HEK293 (cell line): ENCODE data around the gene TP53I3.

Experiments used
- CTCF ChIA-PET: fragments of 350-600 bp; formaldehyde crosslinking; extraction: SDS; loops from one replicate; lab custom pipeline; 2021; ENCODE audit warnings: antibody characterized with exemption; lab: Yijun Ruan, JAX
- POLR2A ChIA-PET: fragments of 300-600 bp; formaldehyde crosslinking; extraction: SDS; loops from one replicate; lab custom pipeline; 2020; ENCODE audit warnings: antibody characterized with exemption, inconsistent platforms; lab: Yijun Ruan, JAX
- H3K27ac ChIP-seq: fragments of 200-500 bp; sonication (Bioruptor generic); 2 replicates; pipeline ENCODE4 v1.5.1; 2014; ENCODE audit warnings: low read depth, low read length, control low read depth, inconsistent platforms; ENCODE audit errors: extremely low read depth
- H3K36me3 ChIP-seq, 2 experiments: fragments of 200-500 bp in 1 of 2; sonication (Bioruptor generic) in 1 of 2; 1 replicate in 1 of 2; 2 replicates in 1 of 2; pipeline ENCODE4 v1.5.1; 2014 to 2017; ENCODE audit warnings: inconsistent platforms in 2 of 2, low read length in 2 of 2; ENCODE audit not compliant: control insufficient read depth in 2 of 2, insufficient read depth in 1 of 2
- H3K4me1 ChIP-seq: fragments of 200-500 bp; sonication (Bioruptor generic); 2 replicates; pipeline ENCODE4 v1.5.1; 2014; ENCODE audit warnings: mild to moderate bottlenecking, low read length, inconsistent platforms; ENCODE audit not compliant: control insufficient read depth, insufficient read depth
- H3K4me3 ChIP-seq: 2 replicates; pipeline ENCODE4 v1.5.1; 2011; ENCODE audit warnings: low read depth, mild to moderate bottlenecking, control low read depth, low read length, moderate library complexity
- H3K9me3 ChIP-seq: fragments of 200-500 bp; sonication (Bioruptor generic); 2 replicates; pipeline ENCODE4 v1.5.1; 2014; ENCODE audit warnings: low read depth, low read length, inconsistent platforms; ENCODE audit not compliant: control insufficient read depth, insufficient read depth
- GLIS2 ChIP-seq: fragments of 450-650 bp; formaldehyde crosslinking; IDR thresholded peaks from 2 replicates; pipeline ENCODE4 v1.5.1; 2016; ENCODE audit warnings: missing biosample characterization, missing genetic modification characterization
- KLF1 ChIP-seq: fragments of 450-650 bp; formaldehyde crosslinking; IDR thresholded peaks from 2 replicates; pipeline ENCODE4 v1.5.1; 2016; ENCODE audit warnings: missing biosample characterization, missing genetic modification characterization
- KLF9 ChIP-seq: fragments of 450-650 bp; formaldehyde crosslinking; IDR thresholded peaks from 2 replicates; pipeline ENCODE4 v1.5.1; 2016; ENCODE audit warnings: missing biosample characterization, missing genetic modification characterization, low read depth
- MYNN ChIP-seq: fragments of 450-650 bp; formaldehyde crosslinking; IDR thresholded peaks from 2 replicates; pipeline ENCODE4 v1.5.1; 2016; ENCODE audit warnings: missing biosample characterization, missing genetic modification characterization, borderline replicate concordance
- PATZ1 ChIP-seq: fragments of 450-650 bp; formaldehyde crosslinking; IDR thresholded peaks from 2 replicates; pipeline ENCODE4 v1.5.1; 2016; ENCODE audit warnings: missing biosample characterization, missing genetic modification characterization
- PRDM1 ChIP-seq: fragments of 450-650 bp; formaldehyde crosslinking; IDR thresholded peaks from 2 replicates; pipeline ENCODE4; 2016; ENCODE audit warnings: missing biosample characterization, missing genetic modification characterization
- PRDM4 ChIP-seq: fragments of 450-650 bp; formaldehyde crosslinking; IDR thresholded peaks from 2 replicates; pipeline ENCODE4 v1.5.1; 2017; ENCODE audit warnings: missing biosample characterization, missing genetic modification characterization
- SP3 ChIP-seq: fragments of 450-650 bp; formaldehyde crosslinking; IDR thresholded peaks from 2 replicates; pipeline ENCODE4 v1.5.1; 2016; ENCODE audit warnings: missing biosample characterization, missing genetic modification characterization
- ZFP69B ChIP-seq: fragments of 450-650 bp; formaldehyde crosslinking; IDR thresholded peaks from 2 replicates; pipeline ENCODE4 v1.5.1; 2016; ENCODE audit warnings: missing biosample characterization, missing genetic modification characterization
- ZNF18 ChIP-seq: fragments of 450-650 bp; formaldehyde crosslinking; IDR thresholded peaks from 2 replicates; pipeline ENCODE4 v1.5.1; 2016; ENCODE audit warnings: missing biosample characterization, missing genetic modification characterization
- ZNF324 ChIP-seq: fragments of 450-650 bp; formaldehyde crosslinking; IDR thresholded peaks from 2 replicates; pipeline ENCODE4 v1.5.1; 2016; ENCODE audit warnings: missing biosample characterization, missing genetic modification characterization
- ZNF335 ChIP-seq: fragments of 450-650 bp; formaldehyde crosslinking; conservative IDR thresholded peaks from 2 replicates; pipeline ENCODE4 v1.5.1; 2016; ENCODE audit warnings: missing biosample characterization, missing genetic modification characterization
- ZNF341 ChIP-seq: fragments of 450-650 bp; formaldehyde crosslinking; IDR thresholded peaks from 2 replicates; pipeline ENCODE4; 2016; ENCODE audit warnings: low read depth, missing biosample characterization, missing genetic modification characterization
- ZNF510 ChIP-seq: fragments of 450-650 bp; formaldehyde crosslinking; IDR thresholded peaks from 2 replicates; pipeline ENCODE4 v1.5.1; 2018; ENCODE audit warnings: mild to moderate bottlenecking, missing genetic modification characterization, missing biosample characterization; ENCODE audit not compliant: insufficient replicate concordance
- ZNF600 ChIP-seq: fragments of 450-650 bp; formaldehyde crosslinking; IDR thresholded peaks from 2 replicates; pipeline ENCODE4 v1.5.1; 2016; ENCODE audit warnings: missing biosample characterization, missing genetic modification characterization
- ZNF664 ChIP-seq: fragments of 450-650 bp; formaldehyde crosslinking; IDR thresholded peaks from 2 replicates; pipeline ENCODE4 v1.5.1; 2016; ENCODE audit warnings: missing biosample characterization, missing genetic modification characterization
- ZNF707 ChIP-seq: fragments of 450-650 bp; formaldehyde crosslinking; IDR thresholded peaks from 2 replicates; pipeline ENCODE4 v1.5.1; 2016; ENCODE audit warnings: missing biosample characterization, missing genetic modification characterization
- ZNF76 ChIP-seq: fragments of 450-650 bp; formaldehyde crosslinking; IDR thresholded peaks from 2 replicates; pipeline ENCODE4; 2016; ENCODE audit warnings: low read depth, missing biosample characterization, missing genetic modification characterization, borderline replicate concordance
- TF ChIP-seq, protein P1 (sequence below): fragments of 450-650 bp; formaldehyde crosslinking; IDR thresholded peaks from 2 replicates; pipeline ENCODE4 v1.5.1; 2016; ENCODE audit warnings: missing biosample characterization, missing genetic modification characterization
- TF ChIP-seq, protein P2 (sequence below): fragments of 450-650 bp; formaldehyde crosslinking; IDR thresholded peaks from 2 replicates; pipeline ENCODE4 v1.5.1; 2016; ENCODE audit warnings: missing biosample characterization, missing genetic modification characterization
- TF ChIP-seq, protein P3 (sequence below): fragments of 450-650 bp; formaldehyde crosslinking; IDR thresholded peaks from 2 replicates; pipeline ENCODE4 v1.5.1; 2016; ENCODE audit warnings: missing biosample characterization, missing genetic modification characterization

The TP53I3 gene

GRCh38 chr2:24077535-24077877 lies 7.1 kb downstream of the TP53I3 start:
- Histone ChIP-seq H3K9me3 (no peaks in the 10 kb centered on the region), H3K4me3 (peak overlapping the region; percentile 95), H3K27ac (peak overlapping the region; percentile 47; the same call in 1 of the 2 replicates)
- CTCF ChIA-PET: interaction anchor here (0.6 kb wide), 1 partner anchor 152 kb away, joined by 4 read pairs; no protein-coding TSS in a partner anchor
- no peak for TF ChIP-seq ZNF707 (tag by site-specific recombination)
- TF ChIP-seq ZNF335 (tag by site-specific recombination): peak; percentile 35; the same call in 1 of the 2 replicates
- no peak for TF ChIP-seq ZNF664 (tag by site-specific recombination)
- peak; percentile 29; the same call in 1 of the 2 replicates for TF ChIP-seq PRDM1
- TF ChIP-seq, all 188 proteins: peak for 2
- POLR2A ChIA-PET: interaction anchor here (0.6 to 2.3 kb wide), 6 partner anchors 19 to 253 kb away, joined by 3 to 41 read pairs (median 8); partner anchors contain the start of genes ATAD2B and WDCP
- peaks cover 7% of the 10 kb centered on the region; the same call in 1 of the 2 replicates for H3K4me1 ChIP-seq
- peaks cover 15 to 53% of the 10 kb centered on the region in 2 experiments for H3K36me3 ChIP-seq

DNA sequence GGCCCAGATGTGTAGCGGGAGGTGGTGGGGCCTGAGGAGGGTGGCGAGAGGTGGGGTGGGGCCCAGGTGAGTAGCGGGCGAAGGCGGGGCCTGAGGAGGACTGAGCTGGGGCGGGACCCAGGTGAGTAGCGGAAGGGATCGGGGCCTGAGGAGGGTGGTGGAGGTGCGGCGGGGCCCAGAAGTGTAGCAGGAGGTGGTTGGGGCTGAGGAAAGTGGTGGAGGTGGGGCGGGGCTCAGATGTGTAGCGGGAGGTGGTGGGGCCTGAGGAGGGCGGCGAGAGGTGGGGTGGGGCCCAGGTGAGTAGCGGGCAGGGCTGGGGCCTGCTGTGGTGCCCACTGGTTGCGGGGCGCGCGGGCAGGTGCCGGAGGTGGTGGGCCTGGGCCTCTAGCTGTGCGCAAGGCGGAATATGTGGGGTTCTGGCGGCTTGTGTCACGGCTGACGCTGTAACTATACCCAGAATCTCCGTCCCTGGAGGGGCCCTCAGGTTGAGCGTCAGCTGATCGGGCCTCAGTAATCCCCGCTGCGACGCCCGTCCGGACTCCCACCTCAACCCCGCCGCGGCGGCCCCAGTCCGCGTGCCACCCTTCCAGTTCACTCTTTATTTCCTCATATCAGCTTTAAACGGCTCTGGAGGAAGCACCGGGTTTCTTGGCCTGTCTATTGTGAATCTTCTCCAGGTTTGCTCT lies 7.6 kb downstream of the TP53I3 start:
- Histone ChIP-seq H3K9me3 (no peaks in the 10 kb centered on the region), H3K4me3 (peak overlapping the region; percentile 95), H3K4me1 (peaks cover 7% of the 10 kb centered on the region; the same call in 1 of the 2 replicates), H3K27ac (peak overlapping the region; percentile 47; the same call in 1 of the 2 replicates), H3K36me3 (peaks cover 15 to 53% of the 10 kb centered on the region in 2 experiments)
- POLR2A ChIA-PET: interaction anchor here (0.5 to 2.3 kb wide), 24 partner anchors 8 to 1299 kb away, joined by 3 to 41 read pairs (median 4); partner anchors contain the start of genes ATAD2B, FAM228B, ITSN2 and TP53I3
- CTCF ChIA-PET: interaction anchor here (0.6 to 1.0 kb wide), 4 partner anchors 55 to 297 kb away, joined by 3 to 4 read pairs (median 4); partner anchors contain the start of gene ATAD2B
- TF ChIP-seq ZNF76 (tag by site-specific recombination): no peak
- peak; percentile 79 for TF ChIP-seq KLF9 (tag by site-specific recombination)
- TF ChIP-seq ZFP69B (tag by site-specific recombination): peak; percentile 92
- TF ChIP-seq GLIS2 (tag by site-specific recombination): peak; percentile 92
- TF ChIP-seq, protein P1, sequence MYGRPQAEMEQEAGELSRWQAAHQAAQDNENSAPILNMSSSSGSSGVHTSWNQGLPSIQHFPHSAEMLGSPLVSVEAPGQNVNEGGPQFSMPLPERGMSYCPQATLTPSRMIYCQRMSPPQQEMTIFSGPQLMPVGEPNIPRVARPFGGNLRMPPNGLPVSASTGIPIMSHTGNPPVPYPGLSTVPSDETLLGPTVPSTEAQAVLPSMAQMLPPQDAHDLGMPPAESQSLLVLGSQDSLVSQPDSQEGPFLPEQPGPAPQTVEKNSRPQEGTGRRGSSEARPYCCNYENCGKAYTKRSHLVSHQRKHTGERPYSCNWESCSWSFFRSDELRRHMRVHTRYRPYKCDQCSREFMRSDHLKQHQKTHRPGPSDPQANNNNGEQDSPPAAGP (tag by site-specific recombination): 0 out of 2 replicates have a peak, but pooled peaks have one; percentile 22
- TF ChIP-seq ZNF324 (tag by site-specific recombination): no peak
- peak; percentile 89 for TF ChIP-seq PATZ1
- TF ChIP-seq ZNF18 (tag by site-specific recombination): peak; percentile 55
- TF ChIP-seq, protein P2, sequence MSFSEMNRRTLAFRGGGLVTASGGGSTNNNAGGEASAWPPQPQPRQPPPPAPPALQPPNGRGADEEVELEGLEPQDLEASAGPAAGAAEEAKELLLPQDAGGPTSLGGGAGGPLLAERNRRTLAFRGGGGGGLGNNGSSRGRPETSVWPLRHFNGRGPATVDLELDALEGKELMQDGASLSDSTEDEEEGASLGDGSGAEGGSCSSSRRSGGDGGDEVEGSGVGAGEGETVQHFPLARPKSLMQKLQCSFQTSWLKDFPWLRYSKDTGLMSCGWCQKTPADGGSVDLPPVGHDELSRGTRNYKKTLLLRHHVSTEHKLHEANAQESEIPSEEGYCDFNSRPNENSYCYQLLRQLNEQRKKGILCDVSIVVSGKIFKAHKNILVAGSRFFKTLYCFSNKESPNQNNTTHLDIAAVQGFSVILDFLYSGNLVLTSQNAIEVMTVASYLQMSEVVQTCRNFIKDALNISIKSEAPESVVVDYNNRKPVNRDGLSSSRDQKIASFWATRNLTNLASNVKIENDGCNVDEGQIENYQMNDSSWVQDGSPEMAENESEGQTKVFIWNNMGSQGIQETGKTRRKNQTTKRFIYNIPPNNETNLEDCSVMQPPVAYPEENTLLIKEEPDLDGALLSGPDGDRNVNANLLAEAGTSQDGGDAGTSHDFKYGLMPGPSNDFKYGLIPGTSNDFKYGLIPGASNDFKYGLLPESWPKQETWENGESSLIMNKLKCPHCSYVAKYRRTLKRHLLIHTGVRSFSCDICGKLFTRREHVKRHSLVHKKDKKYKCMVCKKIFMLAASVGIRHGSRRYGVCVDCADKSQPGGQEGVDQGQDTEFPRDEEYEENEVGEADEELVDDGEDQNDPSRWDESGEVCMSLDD (tag by site-specific recombination): 0 out of 2 replicates have a peak, but pooled peaks have one; percentile 32
- TF ChIP-seq ZNF510 (tag by site-specific recombination): no peak
- no peak for TF ChIP-seq ZNF341 (tag by site-specific recombination)
- TF ChIP-seq PRDM4: no peak
- TF ChIP-seq, protein P3, sequence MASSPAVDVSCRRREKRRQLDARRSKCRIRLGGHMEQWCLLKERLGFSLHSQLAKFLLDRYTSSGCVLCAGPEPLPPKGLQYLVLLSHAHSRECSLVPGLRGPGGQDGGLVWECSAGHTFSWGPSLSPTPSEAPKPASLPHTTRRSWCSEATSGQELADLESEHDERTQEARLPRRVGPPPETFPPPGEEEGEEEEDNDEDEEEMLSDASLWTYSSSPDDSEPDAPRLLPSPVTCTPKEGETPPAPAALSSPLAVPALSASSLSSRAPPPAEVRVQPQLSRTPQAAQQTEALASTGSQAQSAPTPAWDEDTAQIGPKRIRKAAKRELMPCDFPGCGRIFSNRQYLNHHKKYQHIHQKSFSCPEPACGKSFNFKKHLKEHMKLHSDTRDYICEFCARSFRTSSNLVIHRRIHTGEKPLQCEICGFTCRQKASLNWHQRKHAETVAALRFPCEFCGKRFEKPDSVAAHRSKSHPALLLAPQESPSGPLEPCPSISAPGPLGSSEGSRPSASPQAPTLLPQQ (tag by site-specific recombination): peak; percentile 87
- 0 out of 2 replicates have a peak, but pooled peaks have one; percentile 36 for TF ChIP-seq ZNF600 (tag by site-specific recombination)
- TF ChIP-seq SP3 (tag by site-specific recombination): peak; percentile 37
- no peak; the same call in 1 of the 2 replicates for TF ChIP-seq KLF1 (tag by site-specific recombination)
- no peak for TF ChIP-seq MYNN (tag by site-specific recombination)
